ENCODE measurements around the gene MGAT5.

Gene MGAT5

DNA sequence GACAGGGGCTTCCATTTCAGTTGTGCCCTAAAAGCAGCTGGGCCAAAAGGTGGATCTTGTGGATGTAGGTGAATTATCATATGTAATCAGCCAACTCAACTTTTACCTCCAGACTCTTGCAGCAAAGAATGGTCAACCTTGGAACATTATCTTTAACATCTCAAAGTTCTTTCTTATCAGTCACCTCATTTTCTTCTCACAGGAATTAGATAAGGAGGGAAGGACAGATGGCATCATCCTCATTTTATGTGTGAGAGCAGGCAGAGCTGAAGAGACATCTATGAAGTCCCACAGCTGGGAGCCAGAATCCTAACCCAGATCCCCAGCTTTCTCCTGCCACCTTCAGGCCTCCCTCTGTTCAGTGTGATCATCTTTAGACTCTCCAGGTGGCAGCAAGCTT lies 182.1 kb downstream of the MGAT5 start:
- H4K20me1 ChIP-seq (ENCODE audit: insufficient read depth, low read length), result no peaks in the 10 kb centered on the region
- no peak overlapping the region for H3K9ac ChIP-seq (ENCODE audit: low read length)
- no peak overlapping the region for H2AFZ ChIP-seq (ENCODE audit: low read length)
- H3K4me3 ChIP-seq (ENCODE audit: low read depth, low read length, poor library complexity, severe bottlenecking), result no peak overlapping the region
- H3F3A ChIP-seq (ENCODE audit: insufficient read depth, low read length), result no peaks in the 10 kb centered on the region
- no peaks in the 10 kb centered on the region for H3K79me2 ChIP-seq (ENCODE audit: insufficient read depth, low read length)
- no peak overlapping the region for H3K27ac ChIP-seq (ENCODE audit: low read depth, low read length, poor library complexity, severe bottlenecking)
- H3K9me2 ChIP-seq (ENCODE audit: low read depth, low read length), result no peaks in the 10 kb centered on the region
- H3K4me1 ChIP-seq (ENCODE audit: insufficient read depth, low read length, severe bottlenecking), result no peaks in the 10 kb centered on the region
- H3K27me3 ChIP-seq (ENCODE audit: insufficient read depth, low read length), result no peaks in the 10 kb centered on the region
- TF ChIP-seq EZH2 (IDR thresholded peaks at IDR 0.05; ENCODE audit: borderline replicate concordance, low read length), result no peak
- TF ChIP-seq, protein P1, sequence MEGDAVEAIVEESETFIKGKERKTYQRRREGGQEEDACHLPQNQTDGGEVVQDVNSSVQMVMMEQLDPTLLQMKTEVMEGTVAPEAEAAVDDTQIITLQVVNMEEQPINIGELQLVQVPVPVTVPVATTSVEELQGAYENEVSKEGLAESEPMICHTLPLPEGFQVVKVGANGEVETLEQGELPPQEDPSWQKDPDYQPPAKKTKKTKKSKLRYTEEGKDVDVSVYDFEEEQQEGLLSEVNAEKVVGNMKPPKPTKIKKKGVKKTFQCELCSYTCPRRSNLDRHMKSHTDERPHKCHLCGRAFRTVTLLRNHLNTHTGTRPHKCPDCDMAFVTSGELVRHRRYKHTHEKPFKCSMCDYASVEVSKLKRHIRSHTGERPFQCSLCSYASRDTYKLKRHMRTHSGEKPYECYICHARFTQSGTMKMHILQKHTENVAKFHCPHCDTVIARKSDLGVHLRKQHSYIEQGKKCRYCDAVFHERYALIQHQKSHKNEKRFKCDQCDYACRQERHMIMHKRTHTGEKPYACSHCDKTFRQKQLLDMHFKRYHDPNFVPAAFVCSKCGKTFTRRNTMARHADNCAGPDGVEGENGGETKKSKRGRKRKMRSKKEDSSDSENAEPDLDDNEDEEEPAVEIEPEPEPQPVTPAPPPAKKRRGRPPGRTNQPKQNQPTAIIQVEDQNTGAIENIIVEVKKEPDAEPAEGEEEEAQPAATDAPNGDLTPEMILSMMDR (IDR thresholded peaks at IDR 0.05; ENCODE audit: low read length), result no peak
- peaks cover 90% of the 10 kb centered on the region for H3K36me3 ChIP-seq (ENCODE audit: insufficient read depth, low read length)
- no peak overlapping the region for H3K4me2 ChIP-seq (ENCODE audit: low read length)
- H3K9me3 ChIP-seq (ENCODE audit: low read length), result no peaks in the 10 kb centered on the region

DNA sequence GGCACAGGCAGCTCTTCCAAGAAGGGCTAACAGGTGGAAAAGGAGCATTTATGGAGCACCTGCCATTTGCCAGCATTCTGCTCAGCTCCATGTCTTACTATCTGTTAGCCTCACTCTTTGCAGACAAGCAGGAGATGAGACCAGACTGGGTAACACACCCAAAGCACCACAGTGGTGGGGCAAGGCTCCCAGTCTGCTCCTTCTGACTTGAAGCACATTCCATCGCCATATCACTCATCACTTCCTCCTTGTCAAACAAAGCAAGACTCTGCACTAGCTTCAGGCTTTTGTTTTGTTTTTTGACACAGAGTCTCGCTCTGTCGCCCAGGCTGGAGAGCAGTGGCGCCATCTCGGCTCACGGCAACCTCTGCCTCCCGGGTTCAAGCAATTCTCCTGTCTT lies 182.8 kb downstream of the MGAT5 start:
- peaks cover 90% of the 10 kb centered on the region for H3K36me3 ChIP-seq (ENCODE audit: insufficient read depth, low read length)
- H3K79me2 ChIP-seq (ENCODE audit: insufficient read depth, low read length), result no peaks in the 10 kb centered on the region
- no peaks in the 10 kb centered on the region for H3K27me3 ChIP-seq (ENCODE audit: insufficient read depth, low read length)

DNA sequence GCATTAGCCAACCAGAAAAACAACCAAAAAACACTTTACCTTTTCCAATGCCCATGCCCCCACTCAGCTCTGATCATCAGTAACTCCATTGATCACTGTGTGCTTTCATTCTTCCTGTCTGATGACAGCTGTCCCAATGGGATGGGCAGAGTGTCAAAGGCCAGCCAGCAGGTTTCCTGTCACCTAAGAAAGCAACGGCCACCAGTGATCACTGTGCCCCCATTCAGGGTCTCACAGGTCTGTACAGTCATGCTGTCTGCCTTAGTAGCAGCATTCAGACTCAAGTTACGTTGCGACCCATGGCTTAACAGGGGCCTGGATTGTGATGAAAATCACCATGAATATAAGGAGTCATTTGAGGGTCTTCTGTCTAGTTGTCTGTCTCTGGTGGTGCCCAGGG lies 184.5 kb downstream of the MGAT5 start:
- no peaks in the 10 kb centered on the region for H3K9me2 ChIP-seq (ENCODE audit: low read depth, low read length)
- no peaks in the 10 kb centered on the region for H3F3A ChIP-seq (ENCODE audit: insufficient read depth, low read length)
- H3K9ac ChIP-seq (ENCODE audit: low read length), result no peak overlapping the region
- H3K27me3 ChIP-seq (ENCODE audit: insufficient read depth, low read length), result no peaks in the 10 kb centered on the region
- H3K4me3 ChIP-seq (ENCODE audit: low read depth, low read length, poor library complexity, severe bottlenecking), result no peak overlapping the region
- no peak overlapping the region for H3K4me2 ChIP-seq (ENCODE audit: low read length)
- H3K36me3 ChIP-seq (ENCODE audit: insufficient read depth, low read length), result peaks cover 81% of the 10 kb centered on the region
- no peaks in the 10 kb centered on the region for H3K9me3 ChIP-seq (ENCODE audit: low read length)
- no peaks in the 10 kb centered on the region for H3K79me2 ChIP-seq (ENCODE audit: insufficient read depth, low read length)
- H4K20me1 ChIP-seq (ENCODE audit: insufficient read depth, low read length), result no peaks in the 10 kb centered on the region
- no peak for TF ChIP-seq EZH2 (IDR thresholded peaks at IDR 0.05; ENCODE audit: borderline replicate concordance, low read length)
- TF ChIP-seq, protein P1 (IDR thresholded peaks at IDR 0.05; ENCODE audit: low read length), result no peak
- no peak overlapping the region for H2AFZ ChIP-seq (ENCODE audit: low read length)
- H3K4me1 ChIP-seq (ENCODE audit: insufficient read depth, low read length, severe bottlenecking), result no peaks in the 10 kb centered on the region
- no peak overlapping the region for H3K27ac ChIP-seq (ENCODE audit: low read depth, low read length, poor library complexity, severe bottlenecking)

More for the DNA sequence above, 182.8 kb downstream of the MGAT5 start:
- H3K4me3 ChIP-seq (ENCODE audit: low read depth, low read length, poor library complexity, severe bottlenecking), result no peak overlapping the region
- H3K4me2 ChIP-seq (ENCODE audit: low read length), result no peak overlapping the region
- no peak overlapping the region for H2AFZ ChIP-seq (ENCODE audit: low read length)
- TF ChIP-seq, protein P1 (IDR thresholded peaks at IDR 0.05; ENCODE audit: low read length), result no peak
- TF ChIP-seq EZH2 (IDR thresholded peaks at IDR 0.05; ENCODE audit: borderline replicate concordance, low read length), result no peak
- H3K27ac ChIP-seq (ENCODE audit: low read depth, low read length, poor library complexity, severe bottlenecking), result no peak overlapping the region
- H3K9me2 ChIP-seq (ENCODE audit: low read depth, low read length), result no peaks in the 10 kb centered on the region
- no peaks in the 10 kb centered on the region for H3K4me1 ChIP-seq (ENCODE audit: insufficient read depth, low read length, severe bottlenecking)
- no peaks in the 10 kb centered on the region for H3F3A ChIP-seq (ENCODE audit: insufficient read depth, low read length)
- H3K9ac ChIP-seq (ENCODE audit: low read length), result no peak overlapping the region
- no peaks in the 10 kb centered on the region for H4K20me1 ChIP-seq (ENCODE audit: insufficient read depth, low read length)
- H3K9me3 ChIP-seq (ENCODE audit: low read length), result no peaks in the 10 kb centered on the region
